ENCODE measurements around the gene ASCC1.

- TF ChIP-seq EZH2 (IDR thresholded peaks at IDR 0.05; ENCODE audit: insufficient read depth, poor library complexity, severe bottlenecking): no peak
- TF ChIP-seq EZH2phosphoT487 (IDR thresholded peaks at IDR 0.05; ENCODE audit: insufficient read depth, low read depth): no peak
Measured at GRCh38 chr10:72240371-72240770, 24.3 kb upstream of the ASCC1 start.

Measured in GM23248 (cell line).